Glomerular visceral epithelial cell (primary cell): ENCODE results near the gene POLG.
"Not testable (repeated sequence)": the region's sequence is repeated elsewhere in the genome, so short reads cannot be mapped to it uniquely, and the experiment has no call there.

Source experiments
- DNase-seq: peaks from one replicate; pipeline ENCODE4 v3.0.0-alpha.2; 2016; ENCODE audit errors: extremely low spot score

Gene POLG

DNA sequence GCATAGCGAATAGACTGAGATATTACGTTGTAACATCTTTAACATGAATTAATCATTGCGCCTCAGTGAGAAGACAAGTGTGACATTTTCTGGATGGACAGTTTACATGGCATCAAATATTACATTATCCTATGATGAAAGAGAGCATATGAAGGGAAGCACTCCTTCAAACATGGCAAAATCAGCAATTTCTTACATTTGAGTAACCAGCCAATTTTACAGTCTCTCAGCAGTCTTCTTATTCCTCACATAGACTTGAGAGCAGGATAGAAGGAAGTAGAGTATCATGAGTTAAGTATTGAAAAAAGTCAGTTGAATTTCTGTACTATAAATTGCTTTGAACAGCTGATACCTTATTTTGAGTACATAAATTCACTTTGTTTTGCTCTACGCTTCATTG is 52.0 kb downstream of the POLG start:
- DNase-seq: no peak

DNA sequence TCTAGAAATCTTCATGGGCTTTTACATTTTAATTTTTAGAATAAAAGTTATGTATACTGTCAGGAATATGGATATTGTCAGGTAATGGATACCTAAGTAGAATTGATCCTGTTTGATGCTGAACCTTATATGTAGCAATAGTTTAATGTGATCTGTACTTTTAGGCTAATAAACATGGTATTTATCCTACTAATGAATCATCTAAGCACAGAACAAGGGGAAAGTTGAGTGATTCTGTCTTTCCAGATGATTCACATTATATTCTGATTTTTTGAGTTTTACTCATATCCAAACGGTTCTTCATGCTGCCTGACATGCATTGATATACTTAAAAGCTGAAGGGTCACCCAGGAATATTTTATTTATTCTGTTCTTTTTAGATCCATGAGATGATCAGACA is 56.3 kb downstream of the POLG start:
- no peak for DNase-seq

DNA sequence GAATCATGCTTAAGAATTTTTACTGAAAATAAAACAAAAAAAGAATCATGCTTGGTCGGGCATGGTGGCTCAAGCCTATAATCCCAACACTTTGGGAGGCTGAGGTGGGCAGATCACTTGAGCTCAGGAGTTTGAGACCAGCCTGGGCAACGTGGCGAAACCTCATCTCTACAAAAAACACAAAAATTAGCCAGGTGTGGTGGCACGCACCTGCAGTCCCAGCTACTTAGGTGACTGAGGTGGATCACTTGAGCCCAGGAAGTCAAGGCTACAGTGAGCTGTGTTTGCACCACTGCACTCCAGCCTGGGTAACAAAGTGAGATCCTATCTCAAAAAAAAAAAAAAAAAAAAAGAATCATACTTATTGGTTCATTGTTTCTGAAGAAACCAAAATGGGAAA is 57.3 kb downstream of the POLG start:
- DNase-seq: not testable (repeated sequence)
